NB4 (cell line): ENCODE data around the gene OR1A1.
"Not testable (repeated sequence)": the region's sequence is repeated elsewhere in the genome, so short reads cannot be mapped to it uniquely, and the experiment has no call there.

Source experiments
- POLR2A ChIP-seq: IDR thresholded peaks from 2 replicates; pipeline ENCODE4 v1.6.1; 2011; ENCODE audit warnings: mild to moderate bottlenecking; ENCODE audit not compliant: insufficient read length; ENCODE audit errors: extremely low read depth
- TF ChIP-seq, protein P1 (sequence below): IDR thresholded peaks from one replicate; pipeline ENCODE4 v1.5.1; 2012; ENCODE audit warnings: low read depth, low read length

DNA sequence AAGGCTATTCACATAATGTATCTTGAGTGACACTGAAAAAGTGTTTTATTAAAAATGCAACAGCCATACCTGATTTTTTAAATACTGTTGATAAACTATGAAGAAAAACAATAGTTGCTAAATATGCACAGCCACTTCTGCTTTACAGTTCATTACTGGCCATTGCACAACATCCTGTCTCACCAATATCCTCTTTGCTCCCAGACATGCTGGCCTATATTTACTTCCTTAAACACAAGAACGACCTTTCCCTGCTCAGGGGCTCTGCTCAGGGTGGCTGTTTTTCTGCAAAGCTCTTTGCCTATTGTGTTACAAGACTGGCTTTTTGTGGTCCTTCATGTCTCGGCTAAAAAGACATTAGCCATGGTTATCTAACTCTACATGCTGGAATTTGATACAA lies 31.2 kb downstream of the OR1A1 start:
- TF ChIP-seq POLR2A = not testable (repeated sequence)
- TF ChIP-seq, protein P1, sequence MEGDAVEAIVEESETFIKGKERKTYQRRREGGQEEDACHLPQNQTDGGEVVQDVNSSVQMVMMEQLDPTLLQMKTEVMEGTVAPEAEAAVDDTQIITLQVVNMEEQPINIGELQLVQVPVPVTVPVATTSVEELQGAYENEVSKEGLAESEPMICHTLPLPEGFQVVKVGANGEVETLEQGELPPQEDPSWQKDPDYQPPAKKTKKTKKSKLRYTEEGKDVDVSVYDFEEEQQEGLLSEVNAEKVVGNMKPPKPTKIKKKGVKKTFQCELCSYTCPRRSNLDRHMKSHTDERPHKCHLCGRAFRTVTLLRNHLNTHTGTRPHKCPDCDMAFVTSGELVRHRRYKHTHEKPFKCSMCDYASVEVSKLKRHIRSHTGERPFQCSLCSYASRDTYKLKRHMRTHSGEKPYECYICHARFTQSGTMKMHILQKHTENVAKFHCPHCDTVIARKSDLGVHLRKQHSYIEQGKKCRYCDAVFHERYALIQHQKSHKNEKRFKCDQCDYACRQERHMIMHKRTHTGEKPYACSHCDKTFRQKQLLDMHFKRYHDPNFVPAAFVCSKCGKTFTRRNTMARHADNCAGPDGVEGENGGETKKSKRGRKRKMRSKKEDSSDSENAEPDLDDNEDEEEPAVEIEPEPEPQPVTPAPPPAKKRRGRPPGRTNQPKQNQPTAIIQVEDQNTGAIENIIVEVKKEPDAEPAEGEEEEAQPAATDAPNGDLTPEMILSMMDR = not testable (repeated sequence)
